ENCODE data around the gene VASH1.

Gene VASH1

GRCh38 chr14:76753541-76754198, 7.6 kb upstream of the VASH1 start:
- no peak overlapping the region for H2AFZ ChIP-seq (ENCODE audit: low read length)
- no peaks in the 10 kb centered on the region for H3K9me3 ChIP-seq (ENCODE audit: low read length)
- no peaks in the 10 kb centered on the region for H3K36me3 ChIP-seq (ENCODE audit: insufficient read depth, low read length)
- H3K9ac ChIP-seq (ENCODE audit: low read length): no peak overlapping the region
- H3K79me2 ChIP-seq (ENCODE audit: insufficient read depth, low read length): no peaks in the 10 kb centered on the region
- H4K20me1 ChIP-seq (ENCODE audit: insufficient read depth, low read length): no peaks in the 10 kb centered on the region
- H3K4me2 ChIP-seq (ENCODE audit: low read length): no peak overlapping the region
- H3K27ac ChIP-seq (ENCODE audit: low read depth, low read length, poor library complexity, severe bottlenecking): no peak overlapping the region
- no peaks in the 10 kb centered on the region for H3F3A ChIP-seq (ENCODE audit: insufficient read depth, low read length)
- no peak overlapping the region for H3K4me3 ChIP-seq (ENCODE audit: low read depth, low read length, poor library complexity, severe bottlenecking)
- no peaks in the 10 kb centered on the region for H3K4me1 ChIP-seq (ENCODE audit: insufficient read depth, low read length, severe bottlenecking)
- no peaks in the 10 kb centered on the region; the same call in 1 of the 2 replicates for H3K27me3 ChIP-seq (ENCODE audit: insufficient read depth, low read length)
- no peaks in the 10 kb centered on the region for H3K9me2 ChIP-seq (ENCODE audit: low read depth, low read length)
- no peak for TF ChIP-seq CTCF (IDR thresholded peaks at IDR 0.05; ENCODE audit: low read length)

- no peak overlapping the region for H3K4me2 ChIP-seq (ENCODE audit: low read length)
- no peaks in the 10 kb centered on the region for H4K20me1 ChIP-seq (ENCODE audit: insufficient read depth, low read length)
- TF ChIP-seq CTCF (IDR thresholded peaks at IDR 0.05; ENCODE audit: low read length) (no peak), EZH2 (IDR thresholded peaks at IDR 0.05; ENCODE audit: borderline replicate concordance, low read length) (no peak)
- no peaks in the 10 kb centered on the region for H3K9me2 ChIP-seq (ENCODE audit: low read depth, low read length)
- H3K27ac ChIP-seq (ENCODE audit: low read depth, low read length, poor library complexity, severe bottlenecking): no peak overlapping the region
- no peaks in the 10 kb centered on the region for H3K79me2 ChIP-seq (ENCODE audit: insufficient read depth, low read length)
- no peaks in the 10 kb centered on the region for H3K4me1 ChIP-seq (ENCODE audit: insufficient read depth, low read length, severe bottlenecking)
- no peak overlapping the region for H3K9ac ChIP-seq (ENCODE audit: low read length)
- no peak overlapping the region for H3K4me3 ChIP-seq (ENCODE audit: low read depth, low read length, poor library complexity, severe bottlenecking)
- H2AFZ ChIP-seq (ENCODE audit: low read length): no peak overlapping the region
- H3K27me3 ChIP-seq (ENCODE audit: insufficient read depth, low read length): no peaks in the 10 kb centered on the region; the same call in 1 of the 2 replicates
- H3F3A ChIP-seq (ENCODE audit: insufficient read depth, low read length): no peaks in the 10 kb centered on the region
- H3K9me3 ChIP-seq (ENCODE audit: low read length): no peaks in the 10 kb centered on the region
- H3K36me3 ChIP-seq (ENCODE audit: insufficient read depth, low read length): no peaks in the 10 kb centered on the region
Measured at GRCh38 chr14:76754586-76754985, 6.7 kb upstream of the VASH1 start.

GRCh38 chr14:76755610-76756370, 5.5 kb upstream of the VASH1 start:
- no peak overlapping the region for H3K27ac ChIP-seq (ENCODE audit: low read depth, low read length, poor library complexity, severe bottlenecking)
- no peak overlapping the region for H3K9ac ChIP-seq (ENCODE audit: low read length)
- no peaks in the 10 kb centered on the region for H4K20me1 ChIP-seq (ENCODE audit: insufficient read depth, low read length)
- H3K4me3 ChIP-seq (ENCODE audit: low read depth, low read length, poor library complexity, severe bottlenecking): no peak overlapping the region
- H2AFZ ChIP-seq (ENCODE audit: low read length): no peak overlapping the region
- no peak overlapping the region for H3K4me2 ChIP-seq (ENCODE audit: low read length)
- H3F3A ChIP-seq (ENCODE audit: insufficient read depth, low read length): no peaks in the 10 kb centered on the region
- no peaks in the 10 kb centered on the region for H3K4me1 ChIP-seq (ENCODE audit: insufficient read depth, low read length, severe bottlenecking)
- H3K27me3 ChIP-seq (ENCODE audit: insufficient read depth, low read length): no peaks in the 10 kb centered on the region; the same call in 1 of the 2 replicates
- no peaks in the 10 kb centered on the region for H3K36me3 ChIP-seq (ENCODE audit: insufficient read depth, low read length)
- no peaks in the 10 kb centered on the region for H3K9me2 ChIP-seq (ENCODE audit: low read depth, low read length)
- no peaks in the 10 kb centered on the region for H3K79me2 ChIP-seq (ENCODE audit: insufficient read depth, low read length)
- TF ChIP-seq EZH2 (IDR thresholded peaks at IDR 0.05; ENCODE audit: borderline replicate concordance, low read length): no peak
- TF ChIP-seq CTCF (IDR thresholded peaks at IDR 0.05; ENCODE audit: low read length): no peak
- no peaks in the 10 kb centered on the region for H3K9me3 ChIP-seq (ENCODE audit: low read length)
